Bone marrow (tissue), 2 donors: Measurements from ENCODE around the gene LHFPL2.
A peak's percentile ranks its signal among the peaks of the same experiment; 100 is the strongest.

Experiments used
- DNase-seq, 2 donors: peaks; one replicate each; lab custom pipeline; 2025; lab: John Stamatoyannopoulos, UW

Gene LHFPL2

DNA sequence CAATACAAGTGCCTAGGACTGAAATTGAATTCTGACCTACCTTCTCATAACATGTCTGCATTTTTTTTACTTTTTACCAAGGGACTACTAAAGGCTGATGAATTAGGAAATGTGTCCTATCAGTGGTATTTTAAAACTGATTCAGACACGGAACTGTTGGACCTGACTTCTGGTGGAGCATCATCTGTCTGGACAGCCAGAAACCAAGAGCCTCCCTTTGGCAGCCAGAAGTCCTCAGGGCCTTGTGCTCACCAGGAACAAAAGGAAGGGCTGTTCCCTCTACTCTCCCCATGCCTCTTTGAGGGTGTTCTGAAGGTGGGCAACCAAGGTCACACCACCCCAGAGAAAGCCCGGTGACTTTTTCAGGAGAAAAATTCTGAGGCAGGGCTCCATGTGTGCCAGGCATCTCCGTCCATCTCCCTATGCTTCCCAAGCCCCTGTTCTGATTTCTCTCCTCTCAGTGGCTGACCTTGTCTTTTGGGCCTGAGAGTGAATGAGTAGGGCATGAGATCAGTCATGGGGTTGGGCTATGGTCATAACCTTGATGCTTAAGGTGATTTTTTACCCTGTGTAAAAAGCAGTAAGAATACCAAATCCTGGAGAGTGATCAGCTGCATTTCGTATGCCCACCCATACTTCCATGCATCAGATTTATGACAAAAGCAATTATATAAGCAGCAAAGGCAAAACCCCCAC lies 144.5 kb downstream of the LHFPL2 start:
- DNase-seq: no peak

DNA sequence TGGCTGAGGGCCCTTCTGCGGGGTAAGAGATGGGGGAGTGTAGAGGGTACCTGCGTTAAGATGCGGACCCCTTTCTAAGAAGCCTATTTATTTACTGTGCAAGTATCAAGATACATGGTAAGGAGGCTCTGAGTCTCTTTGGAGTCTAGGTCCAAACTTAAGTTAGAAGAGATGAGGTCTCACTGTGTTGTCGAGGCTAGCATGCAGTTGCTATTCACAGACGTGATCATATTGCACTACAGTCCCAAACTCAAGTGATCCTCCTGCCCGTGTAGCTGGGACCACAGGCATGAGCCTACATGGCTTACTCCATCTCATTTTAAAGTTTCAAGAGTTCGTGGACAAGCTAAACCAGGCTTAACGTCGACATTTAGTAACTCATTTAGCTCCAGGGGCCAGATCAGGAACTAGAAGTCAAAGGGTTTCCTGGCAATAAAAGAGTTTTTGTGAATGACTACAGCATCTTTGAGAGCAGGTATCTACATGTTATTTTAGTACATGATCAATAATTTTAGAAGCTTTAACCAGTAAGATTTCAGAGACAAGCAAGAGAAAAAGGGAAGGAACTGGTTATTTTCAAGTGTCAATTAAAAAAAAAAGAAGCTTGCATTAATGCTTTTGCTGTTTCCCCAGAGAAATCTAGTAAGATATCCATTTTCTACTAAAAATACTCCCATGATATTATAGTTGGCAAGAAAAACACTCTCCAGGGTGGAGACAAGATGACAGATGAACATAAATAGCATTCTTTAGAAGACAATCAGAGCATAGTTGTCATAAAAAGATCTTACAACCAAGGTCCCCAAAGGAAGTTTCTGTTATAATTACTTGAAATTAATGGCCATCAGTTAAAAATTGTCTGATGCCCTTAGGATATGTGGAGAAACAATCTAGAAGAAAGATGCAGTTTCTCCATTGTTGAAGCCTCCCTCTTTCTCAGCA lies 146.9 kb downstream of the LHFPL2 start:
- no peak for DNase-seq

DNA sequence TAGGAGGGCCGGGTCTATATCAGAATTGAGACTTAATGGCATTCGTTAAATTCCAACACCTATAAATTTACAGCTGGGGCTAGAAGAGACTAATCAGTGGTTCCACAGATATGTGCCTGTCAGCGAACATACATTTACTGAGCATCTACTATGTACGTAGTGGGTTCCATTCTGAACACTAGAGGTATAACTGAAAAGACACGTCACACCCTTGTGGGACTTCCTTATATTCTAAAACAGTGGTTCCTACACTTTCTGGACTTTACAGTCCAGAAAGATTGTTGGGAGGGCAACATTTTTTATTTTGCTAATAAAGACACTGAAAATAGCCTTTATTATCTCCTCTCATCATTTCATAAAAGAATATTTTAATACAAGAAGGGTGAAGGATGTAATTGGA lies 147.7 kb downstream of the LHFPL2 start:
- DNase-seq: no peak

DNA sequence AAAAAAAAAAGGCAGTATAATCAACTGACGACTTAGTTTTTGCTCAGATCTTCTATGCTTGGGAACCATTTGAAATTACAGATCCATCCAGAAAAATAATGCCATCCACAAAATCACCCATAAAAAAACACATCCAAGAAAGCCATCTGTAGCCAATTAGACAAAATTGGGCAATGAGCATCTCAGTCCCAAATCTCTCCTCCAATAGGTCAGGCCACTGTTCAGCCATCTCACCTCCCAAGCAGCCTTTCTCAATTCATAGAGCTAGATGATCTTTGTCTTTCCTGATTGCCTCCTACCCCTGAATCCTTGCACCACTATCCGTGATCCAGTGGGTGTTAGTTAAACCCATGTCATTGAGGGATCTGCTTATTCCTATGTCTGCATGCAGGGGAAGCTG lies 148.5 kb downstream of the LHFPL2 start:
- DNase-seq: no peak

DNA sequence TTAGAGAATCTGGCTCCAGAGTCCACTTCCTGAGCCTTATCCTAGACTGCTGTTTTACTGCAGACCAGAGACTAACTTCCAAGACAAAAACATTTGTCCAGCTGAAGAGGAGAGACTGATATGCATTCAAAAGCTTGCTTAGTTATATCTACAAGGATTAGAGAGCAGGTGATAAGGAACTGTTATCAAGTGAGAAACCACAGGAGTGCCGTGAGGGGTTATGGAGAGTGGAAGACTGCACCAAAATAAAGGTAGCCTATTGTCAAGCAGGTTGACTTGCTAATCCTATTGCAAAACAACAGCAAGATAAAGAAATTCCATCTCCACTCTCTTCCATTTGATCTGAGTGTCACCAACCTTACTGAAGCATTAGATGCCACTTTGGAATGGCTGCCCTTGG lies 149.1 kb downstream of the LHFPL2 start:
- no peak for DNase-seq

DNA sequence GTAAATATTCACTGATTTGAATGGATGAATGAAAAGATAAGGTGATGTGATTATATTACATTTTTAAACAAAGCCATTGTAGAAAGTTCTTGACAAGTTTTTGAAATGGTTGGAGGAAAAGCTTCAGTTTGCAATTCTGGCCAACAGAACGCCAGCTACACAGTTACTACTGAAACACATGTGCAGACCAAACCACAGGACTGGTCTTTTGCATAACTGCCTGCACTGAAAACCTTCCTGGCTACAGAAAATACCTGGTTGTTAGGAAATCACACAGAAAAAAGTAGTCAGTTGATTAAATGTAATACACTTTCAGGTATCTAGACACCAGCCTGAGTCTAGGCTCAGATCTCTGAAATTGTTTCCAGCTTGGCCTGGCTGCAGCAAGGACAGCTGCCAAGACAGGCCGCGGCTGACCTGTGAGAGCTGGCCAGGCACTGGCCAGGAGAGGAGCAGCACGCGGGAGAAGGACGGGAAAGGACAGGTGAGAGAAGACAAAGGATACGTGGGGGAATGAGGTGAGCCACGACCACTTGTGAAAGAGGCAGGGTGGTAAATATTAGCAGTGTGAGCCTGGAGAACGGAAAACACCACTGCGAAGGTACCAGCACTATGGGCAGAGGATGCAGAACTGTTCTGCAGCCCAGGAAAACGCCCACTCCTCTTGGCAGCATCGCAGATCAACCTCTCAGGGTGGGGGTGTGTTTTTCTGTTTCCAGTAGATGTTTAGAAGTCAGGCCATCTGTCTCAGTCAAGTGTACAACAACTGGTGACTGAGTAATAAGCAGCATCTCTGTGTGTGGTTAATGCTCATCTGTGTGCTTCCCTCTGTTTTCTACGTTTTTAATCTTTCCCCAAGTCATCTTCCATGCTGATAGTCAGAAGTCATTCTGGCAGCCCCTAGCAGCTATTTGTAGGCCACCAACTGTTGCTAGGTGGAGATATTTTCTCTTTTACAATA lies 150.7 kb downstream of the LHFPL2 start:
- DNase-seq: peak in 1 of 2 donors; percentile 46

DNA sequence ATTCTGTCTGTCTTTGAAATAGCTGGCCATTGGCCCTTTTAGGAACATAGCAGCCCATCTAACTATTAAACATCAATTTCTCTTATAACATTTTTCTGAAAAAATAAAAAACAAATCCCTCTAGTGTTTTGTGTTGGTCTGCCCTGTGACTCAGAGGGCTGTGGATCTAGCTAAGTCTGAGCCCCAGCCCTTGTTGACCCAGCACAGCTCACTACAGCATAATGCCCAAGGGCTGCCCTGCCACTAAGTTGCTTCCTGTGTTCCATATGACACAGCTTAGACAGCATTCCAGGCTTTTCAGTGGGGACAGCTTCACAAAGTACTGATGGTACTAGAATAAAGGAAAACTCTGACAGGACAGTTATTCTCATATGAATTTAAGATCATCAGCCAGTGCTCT lies 152.2 kb downstream of the LHFPL2 start:
- DNase-seq: peak in 1 of 2 donors; percentile 3

DNA sequence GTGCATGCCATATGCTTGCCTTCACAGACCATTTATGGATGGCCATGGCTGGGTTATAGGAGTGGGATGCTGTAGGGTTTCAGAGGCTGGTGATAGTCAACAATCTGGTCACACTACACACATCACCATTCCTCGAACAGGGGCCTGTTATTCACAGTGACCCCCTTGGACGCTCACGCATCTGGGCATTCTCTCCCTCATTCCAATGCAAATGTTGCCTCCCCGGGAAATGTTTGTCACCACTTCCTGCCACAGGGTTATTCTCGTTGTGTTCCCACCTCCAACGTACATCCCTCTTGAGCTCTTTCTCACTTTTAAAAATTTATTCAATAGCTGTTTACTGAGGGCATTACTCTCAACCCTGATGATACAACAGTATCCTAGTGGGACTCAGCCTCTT lies 152.8 kb downstream of the LHFPL2 start:
- DNase-seq: no peak

DNA sequence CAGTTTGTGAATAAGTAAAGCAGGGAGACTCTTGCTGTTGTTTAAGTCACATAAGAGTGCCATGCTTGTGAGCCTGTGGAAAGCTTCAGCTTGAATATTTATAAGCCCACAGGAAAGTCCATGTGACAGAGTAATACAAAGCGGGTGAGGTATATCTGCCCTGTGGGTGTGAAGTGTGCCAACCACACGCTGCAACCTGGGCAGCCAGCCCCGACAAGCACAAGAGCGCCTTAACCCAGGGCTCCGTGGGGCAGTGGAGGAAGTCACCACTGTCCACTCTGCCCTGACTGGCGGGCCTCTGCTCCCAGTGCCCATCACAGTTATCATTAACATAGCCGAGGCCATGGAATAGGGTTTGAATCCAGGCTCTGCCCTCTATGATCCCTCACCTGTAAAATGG lies 155.9 kb downstream of the LHFPL2 start:
- no peak for DNase-seq

DNA sequence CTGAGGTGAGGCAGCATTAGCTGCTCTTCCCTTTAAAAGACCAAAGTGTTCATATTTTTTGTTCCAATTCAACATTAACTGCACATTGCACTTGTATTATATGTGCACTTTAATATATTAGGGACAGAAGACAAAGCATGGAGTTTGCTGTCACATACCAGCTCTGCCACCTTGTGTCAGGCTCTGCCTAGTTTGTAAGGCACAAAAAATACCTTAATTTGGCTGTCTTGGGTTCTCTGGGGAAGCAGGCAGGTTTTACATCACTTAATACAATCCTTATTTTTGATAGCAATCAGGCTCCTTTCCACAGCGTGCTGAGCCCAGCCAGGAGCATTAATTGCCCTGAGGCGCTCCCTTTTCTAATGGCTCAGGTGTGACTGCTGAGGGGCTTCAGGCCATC lies 156.3 kb downstream of the LHFPL2 start:
- DNase-seq: no peak

DNA sequence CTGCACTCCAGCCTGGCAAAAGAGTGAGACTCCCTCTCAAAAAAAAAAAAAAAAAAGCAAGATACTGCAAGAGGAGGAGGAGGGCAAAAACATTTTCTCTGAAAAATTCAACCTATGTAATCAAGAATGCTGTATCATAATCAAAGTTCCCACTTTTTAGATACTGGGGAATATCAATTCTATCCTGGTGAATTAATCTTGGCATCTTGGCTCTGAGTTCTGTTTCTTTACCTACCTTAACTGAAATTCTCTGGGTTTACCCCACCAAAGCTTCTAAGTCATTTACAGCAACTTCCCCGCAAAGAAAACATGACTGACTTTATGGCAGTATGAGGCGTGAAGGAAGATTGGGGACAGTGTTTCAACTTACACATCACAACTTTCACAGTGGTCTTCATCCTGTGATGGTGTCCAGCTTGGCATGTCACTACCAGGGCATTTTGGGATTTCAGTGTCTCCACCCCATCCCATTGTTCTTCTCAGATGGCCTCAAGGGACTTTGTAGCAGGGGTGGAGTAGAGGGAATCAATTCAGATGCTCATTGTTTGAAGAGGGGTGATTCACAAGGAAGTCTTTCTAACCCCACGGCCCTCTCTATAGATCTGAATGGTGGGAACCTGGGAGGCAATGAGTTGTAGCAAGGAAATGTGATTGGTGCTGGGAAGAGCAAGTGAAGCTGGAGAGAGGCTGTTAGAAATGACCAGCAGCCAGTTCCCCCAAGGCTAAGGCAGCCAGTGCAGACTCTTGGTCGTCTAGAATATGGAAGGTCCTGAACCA lies 157.7 kb downstream of the LHFPL2 start:
- no peak for DNase-seq

DNA sequence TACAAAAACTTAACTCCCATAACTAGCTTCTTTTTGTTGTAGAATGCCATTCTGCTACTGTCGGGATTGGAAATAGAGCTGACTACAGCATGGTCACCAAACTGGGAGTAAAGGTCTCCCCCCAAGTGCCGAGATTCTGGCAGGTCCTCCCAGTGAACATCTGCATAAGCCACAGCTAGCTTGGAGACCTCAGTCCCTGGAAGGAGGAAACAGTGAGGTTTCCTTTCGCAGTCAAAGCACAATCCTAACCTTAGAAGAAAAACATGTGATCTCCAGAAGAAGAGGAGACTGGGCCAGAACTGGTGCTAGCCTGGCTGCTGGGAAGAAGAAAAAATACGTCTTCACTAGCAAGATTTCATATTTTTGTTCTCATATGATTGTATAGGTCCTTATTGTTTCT lies 160.7 kb downstream of the LHFPL2 start:
- DNase-seq: peak in 1 of 2 donors; percentile 51

DNA sequence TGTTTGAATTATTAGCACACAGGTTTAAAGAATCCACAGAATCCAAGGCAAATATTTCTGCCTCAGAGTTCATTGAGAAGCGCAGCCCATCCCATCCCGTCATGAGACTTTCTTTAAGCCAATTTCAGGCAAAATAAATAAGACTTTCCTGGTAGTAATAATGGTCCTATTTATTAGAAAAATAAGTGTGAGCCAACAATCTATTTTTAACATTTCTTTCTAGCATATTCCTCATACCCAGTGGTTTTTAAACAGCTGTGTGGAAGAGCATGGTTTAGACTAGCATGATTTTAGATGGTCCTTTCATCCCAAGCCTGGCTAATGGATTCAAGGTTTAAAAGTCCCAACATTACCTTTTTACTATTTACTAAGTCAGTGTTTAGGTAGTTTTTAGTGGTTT lies 162.4 kb downstream of the LHFPL2 start:
- DNase-seq: no peak

DNA sequence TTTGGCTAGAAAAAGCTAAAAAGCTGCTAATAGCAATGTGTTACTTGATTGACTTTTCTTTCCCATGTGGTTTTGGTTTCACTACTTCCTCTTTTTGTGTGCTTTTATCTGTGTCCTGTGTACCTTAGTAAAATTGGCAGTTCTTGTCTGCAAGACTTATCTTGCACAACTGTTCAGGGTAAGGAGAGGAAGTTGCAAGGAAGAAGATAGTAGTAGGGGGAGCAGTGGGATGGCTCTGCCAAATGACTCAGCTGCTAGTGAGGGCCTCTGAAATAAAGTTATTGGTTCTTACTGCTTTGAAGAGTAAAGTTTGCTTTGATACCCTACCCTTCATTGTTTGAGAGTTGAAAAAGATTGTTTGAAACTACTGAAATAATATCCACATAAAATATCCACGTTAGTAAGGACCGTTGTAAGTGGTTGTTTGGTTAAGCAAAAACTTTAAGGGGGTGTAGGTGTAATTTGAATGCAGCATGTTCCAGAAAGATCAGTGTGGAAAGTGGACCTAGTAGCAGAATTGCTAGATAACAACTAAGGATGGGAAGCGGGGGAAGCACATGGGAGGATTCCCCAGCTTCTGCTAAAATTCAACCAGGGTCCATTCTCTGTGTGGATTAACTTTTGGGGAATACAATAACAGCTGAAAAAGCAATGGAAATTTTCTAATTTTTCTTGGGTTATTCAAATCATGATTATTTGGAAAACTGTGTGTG lies 164.6 kb downstream of the LHFPL2 start:
- peak in 1 of 2 donors; percentile 99 for DNase-seq

DNA sequence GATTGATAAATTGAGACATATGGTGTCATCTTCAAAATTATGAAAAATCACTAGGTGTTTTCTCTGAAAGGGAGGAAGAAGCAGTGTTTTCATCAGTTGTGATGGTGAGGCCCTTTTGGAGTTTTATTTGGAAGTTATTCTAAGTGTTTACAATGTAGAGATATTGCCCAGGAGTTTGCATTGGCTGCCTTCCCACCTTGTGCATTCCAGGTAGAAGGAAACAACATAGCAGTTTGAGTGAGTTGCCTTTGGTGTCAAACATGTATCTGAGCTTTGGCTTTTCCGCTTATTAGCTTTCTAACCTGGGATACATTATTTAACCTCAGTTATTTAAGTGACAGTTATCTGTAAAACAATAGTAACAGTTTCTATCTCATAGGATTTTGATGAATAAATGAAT lies 165.6 kb downstream of the LHFPL2 start:
- DNase-seq: no peak

DNA sequence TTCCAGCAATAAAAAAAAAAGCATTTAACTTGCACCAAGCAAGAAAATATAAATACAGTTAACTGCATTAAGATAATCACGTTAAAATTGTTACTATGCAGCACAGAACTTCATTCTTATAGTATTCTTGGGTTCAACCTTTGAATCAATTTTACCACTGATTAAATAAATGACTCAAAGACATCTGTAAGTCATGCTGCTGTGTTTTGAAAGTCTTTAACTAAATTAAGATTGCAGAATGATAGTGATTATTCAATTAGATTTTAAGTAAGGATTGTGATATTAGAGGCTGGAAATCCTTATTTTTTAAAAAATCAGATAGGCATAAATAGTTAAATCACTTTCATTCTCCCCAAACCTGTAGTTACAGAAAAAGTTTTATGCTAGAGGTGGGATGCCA lies 171.8 kb downstream of the LHFPL2 start:
- no peak for DNase-seq

DNA sequence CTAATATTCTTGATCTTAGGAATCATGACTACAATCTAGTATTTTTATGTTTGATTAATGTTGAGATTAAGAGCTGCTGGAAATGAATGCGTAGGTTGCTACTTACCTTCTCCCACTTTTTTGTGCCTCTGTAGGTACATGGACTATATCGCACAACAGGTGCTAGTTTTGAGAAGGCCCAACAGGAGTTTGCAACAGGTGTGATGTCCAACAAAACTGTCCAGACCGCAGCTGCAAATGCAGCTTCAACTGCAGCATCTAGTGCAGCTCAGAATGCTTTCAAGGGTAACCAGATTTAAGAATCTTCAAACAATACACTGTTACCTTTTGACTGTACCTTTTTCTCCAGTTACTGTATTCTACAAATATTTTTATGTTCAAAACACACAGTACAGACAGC lies 173.2 kb downstream of the LHFPL2 start:
- no peak for DNase-seq

DNA sequence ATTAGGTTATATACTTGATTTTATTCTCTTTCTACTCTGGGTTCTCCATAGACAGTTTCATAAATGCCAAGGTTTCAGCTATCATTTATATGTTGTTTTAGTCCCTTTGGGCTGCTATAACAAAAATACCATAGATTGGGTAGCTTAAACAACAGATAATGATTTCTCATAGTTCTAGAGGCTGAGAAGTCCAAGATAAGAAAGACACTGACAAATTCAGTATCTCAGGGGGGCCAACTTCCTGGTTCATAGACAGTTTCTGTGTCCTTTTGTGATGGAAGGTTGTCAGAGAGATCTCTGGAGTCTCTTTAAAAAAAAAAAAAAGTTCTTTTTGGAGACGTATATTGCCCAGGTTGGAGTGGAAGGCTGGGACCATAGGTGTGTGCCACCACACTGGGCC lies 174.8 kb downstream of the LHFPL2 start:
- no peak for DNase-seq

DNA sequence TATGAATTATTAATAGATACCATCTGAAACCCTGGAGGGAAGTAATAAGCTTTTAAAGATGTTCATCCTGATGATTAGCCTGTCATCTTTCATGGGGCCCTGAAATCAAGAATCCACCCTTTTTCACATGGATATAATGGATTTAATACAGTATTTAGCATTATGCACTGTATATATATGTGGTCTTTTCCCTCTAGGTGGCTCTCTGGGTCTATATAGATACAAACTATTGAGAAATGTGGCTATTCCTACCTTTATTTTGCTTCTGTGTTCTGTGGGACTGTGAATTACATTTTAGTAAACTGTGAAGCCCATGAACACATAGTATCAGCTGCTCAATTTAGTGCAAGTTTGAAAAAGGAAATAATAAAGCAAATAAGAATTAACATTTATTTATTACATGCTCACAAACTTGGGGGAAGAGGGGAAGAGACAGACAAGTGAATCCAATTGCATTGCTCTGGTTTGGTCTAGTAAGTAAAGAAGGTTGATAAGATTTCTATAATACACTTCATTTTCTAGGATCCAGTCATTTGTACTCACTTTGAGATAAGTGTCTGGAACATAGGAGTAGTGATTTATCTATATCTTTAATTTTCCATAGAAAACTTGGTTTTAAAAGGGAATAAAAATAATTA lies 176.0 kb downstream of the LHFPL2 start:
- peak in 1 of 2 donors; percentile 24 for DNase-seq

DNA sequence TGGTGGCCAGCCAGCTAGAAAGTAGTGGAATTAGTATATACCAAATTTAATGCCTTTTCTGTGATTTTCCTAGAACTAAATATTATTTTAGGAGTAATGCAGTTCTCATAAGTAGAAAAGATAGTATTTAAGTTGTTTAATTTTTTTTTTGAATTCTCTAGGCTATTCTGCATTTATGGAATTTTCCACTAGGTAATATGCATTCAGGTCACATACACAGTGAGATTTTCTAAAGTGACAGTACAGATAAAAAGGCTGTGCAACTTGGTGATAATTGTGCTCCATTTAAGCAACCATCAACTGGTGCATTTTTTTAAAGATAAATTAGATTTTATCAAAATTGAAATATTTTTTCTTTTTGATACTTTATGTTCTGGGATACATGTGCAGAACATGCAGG lies 176.7 kb downstream of the LHFPL2 start:
- no peak for DNase-seq
